ENCODE results near the gene SLC34A3.
A peak's percentile ranks its signal among the peaks of the same experiment; 100 is the strongest.

Gene SLC34A3

DNA sequence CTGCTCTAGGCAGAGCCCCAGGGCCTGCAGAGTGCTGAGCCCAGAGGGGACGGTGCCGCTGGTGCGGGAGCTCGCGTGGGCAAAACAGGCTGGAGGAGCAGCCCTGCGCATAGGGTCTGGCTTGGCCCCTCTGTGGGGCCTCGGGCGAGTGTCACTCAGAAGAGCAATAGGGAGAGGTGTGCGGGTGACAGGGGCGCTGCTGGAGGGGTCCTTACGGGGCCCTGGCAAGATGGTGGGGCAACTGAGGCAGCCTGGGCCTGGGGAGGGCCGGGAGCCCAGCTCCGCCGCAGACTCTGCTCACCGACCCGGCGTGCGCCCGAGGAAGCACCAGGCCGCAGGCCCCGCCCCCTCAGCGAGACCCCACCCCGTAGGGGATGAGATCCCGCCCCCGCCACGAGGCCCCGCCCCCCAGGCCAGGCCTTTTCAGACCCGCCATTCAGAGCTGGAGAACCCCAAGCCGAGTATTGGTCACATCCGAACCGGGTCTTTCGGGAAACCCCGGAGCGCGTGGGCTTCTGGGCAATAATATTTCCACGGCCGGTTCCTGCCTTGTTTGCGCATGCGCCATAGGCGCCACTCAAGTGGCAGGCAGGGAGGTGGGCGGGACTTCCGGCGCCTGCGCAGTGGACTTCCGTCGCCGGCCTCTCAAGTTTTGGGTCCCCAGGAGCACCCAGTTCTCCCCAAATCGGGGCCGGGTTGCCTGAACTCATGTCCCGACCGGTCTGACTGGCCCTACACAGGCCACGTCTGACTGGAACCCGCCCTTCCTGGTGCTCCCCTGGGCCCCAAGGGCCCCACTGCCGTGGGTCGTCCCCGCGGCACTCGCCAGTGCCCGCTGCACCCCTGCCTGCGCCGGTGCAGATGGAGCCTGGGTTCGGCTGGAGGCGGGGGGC, 7.4 kb upstream of the SLC34A3 start:
- H3K4me3 ChIP-seq (ENCODE audit: low read length): peak overlapping the region; percentile 77
- TF ChIP-seq, protein P1, sequence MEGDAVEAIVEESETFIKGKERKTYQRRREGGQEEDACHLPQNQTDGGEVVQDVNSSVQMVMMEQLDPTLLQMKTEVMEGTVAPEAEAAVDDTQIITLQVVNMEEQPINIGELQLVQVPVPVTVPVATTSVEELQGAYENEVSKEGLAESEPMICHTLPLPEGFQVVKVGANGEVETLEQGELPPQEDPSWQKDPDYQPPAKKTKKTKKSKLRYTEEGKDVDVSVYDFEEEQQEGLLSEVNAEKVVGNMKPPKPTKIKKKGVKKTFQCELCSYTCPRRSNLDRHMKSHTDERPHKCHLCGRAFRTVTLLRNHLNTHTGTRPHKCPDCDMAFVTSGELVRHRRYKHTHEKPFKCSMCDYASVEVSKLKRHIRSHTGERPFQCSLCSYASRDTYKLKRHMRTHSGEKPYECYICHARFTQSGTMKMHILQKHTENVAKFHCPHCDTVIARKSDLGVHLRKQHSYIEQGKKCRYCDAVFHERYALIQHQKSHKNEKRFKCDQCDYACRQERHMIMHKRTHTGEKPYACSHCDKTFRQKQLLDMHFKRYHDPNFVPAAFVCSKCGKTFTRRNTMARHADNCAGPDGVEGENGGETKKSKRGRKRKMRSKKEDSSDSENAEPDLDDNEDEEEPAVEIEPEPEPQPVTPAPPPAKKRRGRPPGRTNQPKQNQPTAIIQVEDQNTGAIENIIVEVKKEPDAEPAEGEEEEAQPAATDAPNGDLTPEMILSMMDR (conservative IDR thresholded peaks at IDR 0.05; ENCODE audit: low read depth, low read length): no peak
- peak; percentile 90 for DNase-seq (ENCODE audit: low read depth)

DNA sequence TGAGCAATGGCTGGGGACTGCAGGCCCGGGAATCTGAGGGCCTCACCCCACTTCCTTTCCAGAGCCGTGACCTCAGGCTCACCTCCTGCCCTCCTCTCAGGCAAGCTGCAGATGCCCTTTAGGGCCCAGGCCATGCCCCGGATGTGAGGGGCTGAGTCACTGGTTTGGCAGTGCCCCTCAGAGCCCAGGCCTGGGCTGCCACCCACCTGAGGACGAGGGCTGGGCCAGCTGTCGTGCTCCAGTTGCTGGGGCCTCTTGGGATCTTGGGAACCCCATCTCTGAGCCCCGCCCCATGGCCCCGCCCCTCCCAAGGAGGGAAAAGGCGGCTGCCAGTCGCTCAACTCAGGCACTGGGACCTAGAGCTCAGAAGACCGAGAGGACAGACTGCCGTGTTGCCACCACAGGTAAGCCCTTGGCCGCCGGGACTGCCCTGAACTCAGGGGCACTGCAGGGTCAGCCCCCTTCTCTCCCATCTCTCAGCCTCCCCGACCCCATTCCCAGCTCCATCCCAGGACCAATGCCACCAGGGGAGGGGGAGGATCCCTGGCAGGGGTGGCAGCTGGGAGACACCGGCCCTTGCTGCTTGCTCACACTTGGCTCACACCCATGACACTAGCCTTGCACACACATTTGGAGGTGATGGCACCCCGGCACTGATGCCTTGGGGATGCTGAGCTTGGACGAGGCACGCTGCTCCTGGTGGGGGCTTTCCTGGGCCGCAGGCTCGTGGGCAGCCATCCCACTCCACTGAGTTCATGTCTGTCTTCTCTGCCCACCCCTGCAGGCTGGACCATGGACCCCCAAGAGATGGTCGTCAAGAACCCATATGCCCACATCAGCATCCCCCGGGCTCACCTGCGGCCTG, 5.6 kb upstream of the SLC34A3 start, which contains the start of gene CYSRT1:
CYSRT1 (plus strand) TSS at position 345 of the 865 bp plus-strand sequence; CDS start at position 793, 448 bp downstream.
- DNase-seq (ENCODE audit: low read depth): no peak
- H3K4me3 ChIP-seq (ENCODE audit: low read length): peak within 1 kb of the TSS; percentile 77
- TF ChIP-seq, protein P1 (conservative IDR thresholded peaks at IDR 0.05; ENCODE audit: low read depth, low read length): no peak

DNA sequence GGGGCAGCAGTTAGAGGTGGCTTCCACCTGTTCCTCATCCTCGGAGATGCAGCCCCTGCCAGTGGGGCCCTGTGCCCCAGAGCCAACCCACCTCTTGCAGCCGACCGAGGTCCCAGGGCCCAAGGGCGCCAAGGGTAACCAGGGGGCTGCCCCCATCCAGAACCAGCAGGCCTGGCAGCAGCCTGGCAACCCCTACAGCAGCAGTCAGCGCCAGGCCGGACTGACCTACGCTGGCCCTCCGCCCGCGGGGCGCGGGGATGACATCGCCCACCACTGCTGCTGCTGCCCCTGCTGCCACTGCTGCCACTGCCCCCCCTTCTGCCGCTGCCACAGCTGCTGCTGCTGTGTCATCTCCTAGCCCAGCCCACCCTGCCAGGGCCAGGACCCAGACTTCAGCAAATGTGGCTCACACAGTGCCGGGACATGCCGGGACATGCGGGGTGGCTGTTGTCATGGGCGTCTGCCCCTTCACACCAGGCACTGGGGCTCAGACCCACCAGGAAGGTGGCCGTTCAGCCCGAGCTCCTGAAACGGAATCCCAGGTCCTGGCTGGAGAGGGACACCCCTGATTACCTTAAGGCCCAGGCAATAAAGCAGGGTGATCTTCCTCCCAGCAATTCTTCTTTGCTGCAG, 4.9 kb upstream of the SLC34A3 start:
- no peak for DNase-seq (ENCODE audit: low read depth)
- H3K4me3 ChIP-seq (ENCODE audit: low read length): no peak overlapping the region
- TF ChIP-seq, protein P1 (conservative IDR thresholded peaks at IDR 0.05; ENCODE audit: low read depth, low read length): no peak

DNA sequence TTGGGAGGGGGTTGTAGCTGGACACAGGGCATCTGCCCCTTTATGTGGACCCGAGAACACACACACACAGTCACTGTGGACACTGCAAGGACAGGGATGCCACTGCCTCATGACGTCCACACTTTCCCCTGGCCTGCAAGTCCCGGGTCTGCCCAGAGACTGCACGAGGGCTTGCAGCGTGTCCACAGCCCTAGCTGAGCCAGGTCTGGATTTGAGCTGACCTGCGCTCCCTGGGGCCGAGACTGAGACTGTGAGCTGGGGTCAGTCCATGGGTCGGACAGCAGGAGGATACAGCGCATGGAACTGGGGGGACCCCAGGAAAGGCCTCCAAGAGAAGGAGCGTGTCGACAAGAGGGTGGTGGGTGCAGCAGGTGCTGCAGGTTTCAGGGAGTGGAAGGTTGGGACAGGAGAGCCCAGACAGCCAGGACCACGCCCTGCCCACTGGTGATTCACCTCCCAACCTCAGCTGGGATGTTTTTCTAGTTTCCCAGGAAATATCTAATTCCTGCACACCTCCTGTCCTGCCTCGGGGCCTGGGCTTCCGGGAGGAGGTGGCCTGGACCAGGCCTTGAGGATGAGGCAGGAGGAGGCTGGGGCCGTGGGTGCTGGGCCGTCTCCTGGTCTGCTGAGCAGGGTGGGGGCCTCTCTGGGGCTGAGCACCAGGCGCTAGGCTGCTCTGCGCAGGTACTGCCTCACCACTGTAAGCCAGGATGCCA, 4.2 kb upstream of the SLC34A3 start:
- DNase-seq (ENCODE audit: low read depth): no peak
- TF ChIP-seq, protein P1 (conservative IDR thresholded peaks at IDR 0.05; ENCODE audit: low read depth, low read length): no peak

DNA sequence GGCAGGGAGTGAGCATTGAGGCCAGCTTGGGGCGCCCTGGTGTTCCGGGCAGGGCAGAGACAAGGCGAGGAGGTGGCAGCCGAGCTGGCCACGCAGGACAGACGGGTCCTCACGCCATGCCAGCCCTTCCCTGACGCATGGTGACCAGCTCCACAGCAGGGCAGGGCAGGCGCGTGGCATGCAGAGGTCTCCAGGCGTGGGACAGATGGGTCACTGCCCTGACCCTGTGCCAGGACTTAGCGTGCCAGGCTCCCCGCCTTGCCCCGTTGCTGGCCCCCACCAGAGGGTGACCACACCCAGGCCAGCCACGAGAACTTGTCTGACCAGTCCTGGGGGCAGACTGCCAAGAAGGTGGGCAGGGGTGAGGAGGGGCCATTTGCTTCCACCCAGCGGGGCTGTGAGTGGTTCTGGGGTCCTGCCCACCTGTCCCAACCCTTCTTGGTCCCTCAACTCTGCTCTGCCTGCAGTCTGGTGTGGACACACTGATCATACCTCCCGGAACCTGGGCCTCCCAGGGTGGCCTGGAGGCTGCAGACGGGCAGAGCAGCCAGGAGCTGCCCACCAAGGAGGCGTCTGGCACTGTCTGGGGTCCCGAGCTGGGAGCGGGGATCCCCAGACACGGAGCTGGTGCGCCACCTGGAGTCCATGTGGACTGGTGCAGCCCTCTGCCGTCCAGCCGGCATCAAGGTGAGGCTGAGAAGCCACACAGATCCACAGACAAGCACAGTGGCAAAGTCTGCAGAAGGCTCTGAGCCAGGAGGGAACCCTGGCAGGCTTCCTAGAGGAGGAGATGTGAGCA, 3.4 kb upstream of the SLC34A3 start, which contains the start of gene RNF224:
RNF224 (plus strand) TSS at position 449 of the 799 bp plus-strand sequence. CDS start 834 bp downstream, outside the sequence.
- no peak within 1 kb of the TSS for H3K4me3 ChIP-seq (ENCODE audit: low read length)
- TF ChIP-seq, protein P1 (conservative IDR thresholded peaks at IDR 0.05; ENCODE audit: low read depth, low read length): peak; percentile 94
- DNase-seq (ENCODE audit: low read depth): peak; percentile 21

More for the DNA sequence above, 4.2 kb upstream of the SLC34A3 start:
- H3K4me3 ChIP-seq (ENCODE audit: low read length): no peak overlapping the region

All from retinal pigment epithelial cell (primary cell).